Panc1 (cell line): ENCODE measurements around the gene PRR5. TPM values are rescaled to one million over a fixed set of nuclear protein-coding genes. Genes with fewer than 3 reads are reported as not detected.

Source experiments
- ATAC-seq: fragments of 200-7000 bp; cut with Tn5 transposase; 2 replicates; pipeline ENCODE4 v1.9.1; 2020; ENCODE audit warnings: mild to moderate bottlenecking, moderate library complexity
- BruUV-seq: library from RNA; stranded (reverse); fragments of 400-500 nt; replicated peaks from 2 replicates; lab custom pipeline; 2021; lab: Mats Ljungman, UMichigan
- CTCF ChIA-PET: fragments of 300-600 bp; sonication (Branson Sonifier 250); formaldehyde crosslinking; loops from one replicate; lab custom pipeline; 2022; ENCODE audit warnings: antibody characterized with exemption; lab: Charles Lee
- POLR2A ChIA-PET: fragments of 300-600 bp; sonication (Branson Sonifier 250); formaldehyde crosslinking; loops from one replicate; lab custom pipeline; 2022; ENCODE audit warnings: antibody characterized with exemption; lab: Charles Lee
- DNase-seq: peaks from one replicate; pipeline ENCODE4 v3.0.0-alpha.2; 2010; ENCODE audit warnings: low read depth, low spot score
- H3K27ac ChIP-seq: 2 replicates; pipeline ENCODE4 v1.5.1; 2011; ENCODE audit warnings: mild to moderate bottlenecking, low read length, inconsistent platforms
- H3K27me3 ChIP-seq: fragments of 200-500 bp; sonication (Bioruptor generic); 2 replicates; pipeline ENCODE4 v1.6.0; 2014; ENCODE audit warnings: low read length, inconsistent platforms; ENCODE audit not compliant: control insufficient read depth, insufficient read depth
- H3K36me3 ChIP-seq: fragments of 200-500 bp; sonication (Bioruptor generic); 2 replicates; pipeline ENCODE4 v1.5.1; 2014; ENCODE audit warnings: inconsistent platforms, mild to moderate bottlenecking, low read length, moderate library complexity; ENCODE audit not compliant: control insufficient read depth, insufficient read depth
- H3K4me1 ChIP-seq: 2 replicates; pipeline ENCODE4 v1.5.1; 2011; ENCODE audit warnings: inconsistent platforms, mild to moderate bottlenecking, low read length, moderate library complexity; ENCODE audit not compliant: control insufficient read depth, insufficient read depth
- H3K4me3 ChIP-seq, 2 experiments: 2 replicates each; pipeline ENCODE4 v1.5.1; 2011 to 2012; ENCODE audit warnings: low read depth in 2 of 2, low read length in 2 of 2, mild to moderate bottlenecking in 2 of 2, inconsistent platforms in 1 of 2, moderate library complexity in 1 of 2
- H3K9me3 ChIP-seq: fragments of 200-500 bp; sonication (Bioruptor generic); 2 replicates; pipeline ENCODE4 v1.5.1; 2014; ENCODE audit warnings: low read depth, mild to moderate bottlenecking, inconsistent platforms, low read length, moderate library complexity; ENCODE audit not compliant: control insufficient read depth, insufficient read depth
- CTCF ChIP-seq: fragments of 450-650 bp; IDR thresholded peaks from 2 replicates; pipeline ENCODE4 v1.5.1; 2017; ENCODE audit warnings: mild to moderate bottlenecking
- POLR2AphosphoS5 ChIP-seq: IDR thresholded peaks from 2 replicates; pipeline ENCODE4 v1.6.1; 2012; ENCODE audit warnings: mild to moderate bottlenecking, low read depth, low read length, moderate library complexity
- SIN3A ChIP-seq: IDR thresholded peaks from 2 replicates; pipeline ENCODE4 v1.6.1; 2012; ENCODE audit warnings: low read depth, mild to moderate bottlenecking, low read length, moderate library complexity, borderline replicate concordance; ENCODE audit not compliant: insufficient read depth
- TCF7L2 ChIP-seq: IDR thresholded peaks from 2 replicates; pipeline ENCODE4 v1.6.1; 2011; ENCODE audit warnings: mild to moderate bottlenecking, low read depth, low read length, inconsistent platforms
- in situ Hi-C: cut with HindIII; loops from 2 replicates; pipeline ENCODE4 v1.10.0; 2016; ENCODE audit warnings: low sequenced_read_pairs, low pct_unique_long_range_greater_than_20kb
- intact Hi-C: fragments of 100-400 bp; cut with micrococcal nuclease; formaldehyde crosslinking; loops from one replicate; pipeline ENCODE4 v1.10.0; 2022; ENCODE audit not compliant: unreplicated experiment
- total RNA-seq: library from RNA; stranded (reverse); gene quantifications from one replicate; pipeline ENCODE4 v1.2.1, GENCODE V29; 2021; ENCODE audit not compliant: unreplicated experiment
- TF ChIP-seq, protein P1 (sequence below), 2 experiments: IDR thresholded peaks; 2 replicates each; pipeline ENCODE4 v1.6.1; 2011 to 2012; ENCODE audit warnings: low read depth in 2 of 2, control low read depth in 1 of 2, low read length in 1 of 2, mild to moderate bottlenecking in 1 of 2, moderate library complexity in 1 of 2; ENCODE audit not compliant: insufficient read depth in 1 of 2

Gene PRR5
- total RNA-seq, 1 experiment from 2014 or later = 11.5 TPM

GRCh38 chr22:44680481-44680894 is 21.5 kb upstream of the PRR5 start:
- Histone ChIP-seq H3K36me3 (no peaks in the 10 kb centered on the region), H3K27ac (no peak overlapping the region), H3K9me3 (no peaks in the 10 kb centered on the region), H3K4me3 (no peak overlapping the region), H3K27me3 (no peaks in the 10 kb centered on the region), H3K4me1 (peaks cover 15% of the 10 kb centered on the region)
- in situ Hi-C loops = no loop called here
- CTCF ChIA-PET = no interaction called here
- POLR2A ChIA-PET = no interaction called here
- no TSS peak for BruUV-seq
- DNase-seq (no peak), ATAC-seq (no peak)
- intact Hi-C loops = no loop called here
- TF ChIP-seq, protein P1, sequence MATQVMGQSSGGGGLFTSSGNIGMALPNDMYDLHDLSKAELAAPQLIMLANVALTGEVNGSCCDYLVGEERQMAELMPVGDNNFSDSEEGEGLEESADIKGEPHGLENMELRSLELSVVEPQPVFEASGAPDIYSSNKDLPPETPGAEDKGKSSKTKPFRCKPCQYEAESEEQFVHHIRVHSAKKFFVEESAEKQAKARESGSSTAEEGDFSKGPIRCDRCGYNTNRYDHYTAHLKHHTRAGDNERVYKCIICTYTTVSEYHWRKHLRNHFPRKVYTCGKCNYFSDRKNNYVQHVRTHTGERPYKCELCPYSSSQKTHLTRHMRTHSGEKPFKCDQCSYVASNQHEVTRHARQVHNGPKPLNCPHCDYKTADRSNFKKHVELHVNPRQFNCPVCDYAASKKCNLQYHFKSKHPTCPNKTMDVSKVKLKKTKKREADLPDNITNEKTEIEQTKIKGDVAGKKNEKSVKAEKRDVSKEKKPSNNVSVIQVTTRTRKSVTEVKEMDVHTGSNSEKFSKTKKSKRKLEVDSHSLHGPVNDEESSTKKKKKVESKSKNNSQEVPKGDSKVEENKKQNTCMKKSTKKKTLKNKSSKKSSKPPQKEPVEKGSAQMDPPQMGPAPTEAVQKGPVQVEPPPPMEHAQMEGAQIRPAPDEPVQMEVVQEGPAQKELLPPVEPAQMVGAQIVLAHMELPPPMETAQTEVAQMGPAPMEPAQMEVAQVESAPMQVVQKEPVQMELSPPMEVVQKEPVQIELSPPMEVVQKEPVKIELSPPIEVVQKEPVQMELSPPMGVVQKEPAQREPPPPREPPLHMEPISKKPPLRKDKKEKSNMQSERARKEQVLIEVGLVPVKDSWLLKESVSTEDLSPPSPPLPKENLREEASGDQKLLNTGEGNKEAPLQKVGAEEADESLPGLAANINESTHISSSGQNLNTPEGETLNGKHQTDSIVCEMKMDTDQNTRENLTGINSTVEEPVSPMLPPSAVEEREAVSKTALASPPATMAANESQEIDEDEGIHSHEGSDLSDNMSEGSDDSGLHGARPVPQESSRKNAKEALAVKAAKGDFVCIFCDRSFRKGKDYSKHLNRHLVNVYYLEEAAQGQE (IDR thresholded peaks at IDR 0.05; ENCODE audit: insufficient read depth in 1 of 2, low read depth in 2 of 2, low read length in 1 of 2) = no peak
- TF ChIP-seq TCF7L2 (no peak), SIN3A (no peak), CTCF (no peak), POLR2AphosphoS5 (no peak)

DNA sequence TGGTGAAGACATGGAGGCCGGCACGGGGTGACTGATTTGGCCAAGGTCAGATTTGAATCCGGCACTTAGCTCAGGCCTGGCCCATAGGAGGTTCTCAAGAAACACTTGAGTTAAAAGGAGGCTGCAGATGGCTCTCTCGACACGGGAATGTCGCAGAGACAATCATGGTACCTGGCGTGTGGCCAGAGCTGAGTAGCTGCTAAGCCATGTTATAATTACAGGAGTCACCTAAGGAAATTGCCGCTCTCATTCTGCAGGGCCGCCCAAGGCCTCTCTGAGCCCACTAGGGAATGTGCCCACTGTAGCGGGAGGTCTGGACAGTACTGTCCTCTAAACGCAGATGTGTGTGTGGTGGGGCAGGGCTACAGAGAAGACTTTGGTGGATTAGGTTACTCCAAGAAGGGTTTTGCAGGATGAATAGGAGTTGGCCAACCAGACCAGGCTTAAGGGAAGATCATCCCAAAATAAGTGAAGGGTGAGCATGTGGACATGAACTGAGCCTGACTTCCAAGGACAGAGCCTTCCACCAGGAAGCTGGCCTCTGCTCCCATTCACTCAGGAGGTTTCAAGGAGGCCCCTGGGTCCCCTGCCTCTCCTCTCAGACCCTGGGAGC is 19.3 kb upstream of the PRR5 start:
- in situ Hi-C loops (no loop called here), intact Hi-C loops (no loop called here)
- ATAC-seq = no peak

More for the DNA sequence above, 19.3 kb upstream of the PRR5 start:
- DNase-seq = no peak
- H3K4me1 ChIP-seq = peaks cover 9% of the 10 kb centered on the region; the same call in 1 of the 2 replicates
- CTCF ChIA-PET = no interaction called here
- BruUV-seq = no TSS peak
- no peaks in the 10 kb centered on the region for H3K9me3 ChIP-seq
- H3K4me3 ChIP-seq = no peak overlapping the region
- TF ChIP-seq, protein P1 (IDR thresholded peaks at IDR 0.05; ENCODE audit: insufficient read depth in 1 of 2, low read depth in 2 of 2, low read length in 1 of 2) = no peak
- TF ChIP-seq CTCF (no peak), SIN3A (no peak), TCF7L2 (no peak), POLR2AphosphoS5 (no peak)
- H3K27me3 ChIP-seq = no peaks in the 10 kb centered on the region
- POLR2A ChIA-PET = interaction anchor here (0.6 kb wide), 1 partner anchor 50 kb away, joined by 3 read pairs; no protein-coding TSS in a partner anchor
- no peak overlapping the region for H3K27ac ChIP-seq
- H3K36me3 ChIP-seq = no peaks in the 10 kb centered on the region
